HEK293T (cell line): Measurements from ENCODE around the gene MICALL2.

Experiments
- CTCF ChIA-PET: fragments of 350-600 bp; formaldehyde crosslinking; extraction: SDS; loops from one replicate; lab custom pipeline; 2021; ENCODE audit warnings: antibody characterized with exemption, inconsistent platforms; lab: Yijun Ruan, JAX
- POLR2A ChIA-PET: fragments of 350-600 bp; formaldehyde crosslinking; extraction: SDS; loops from one replicate; lab custom pipeline; 2020; ENCODE audit warnings: antibody characterized with exemption, inconsistent platforms; lab: Yijun Ruan, JAX
- DNase-seq: peaks from one replicate; pipeline ENCODE4 v3.0.0; 2012; ENCODE audit warnings: mixed read lengths; ENCODE audit errors: extremely low spot score
- ARNT ChIP-seq: fragments of 450-650 bp; IDR thresholded peaks from 2 replicates; pipeline ENCODE4 v1.6.1; 2017; ENCODE audit warnings: mild to moderate bottlenecking
- BHLHE40 ChIP-seq: fragments of 450-650 bp; IDR thresholded peaks from 2 replicates; pipeline ENCODE4 v1.6.1; 2016; ENCODE audit warnings: mild to moderate bottlenecking, moderate library complexity, borderline replicate concordance
- CTBP1 ChIP-seq: fragments of 450-650 bp; IDR thresholded peaks from 2 replicates; pipeline ENCODE4 v1.6.1; 2016; ENCODE audit warnings: borderline replicate concordance
- ELF4 ChIP-seq: fragments of 450-650 bp; IDR thresholded peaks from 2 replicates; pipeline ENCODE4 v1.6.1; 2017; ENCODE audit warnings: antibody characterized with exemption
- FOXA1 ChIP-seq: fragments of 450-650 bp; IDR thresholded peaks from 2 replicates; pipeline ENCODE4 v1.6.1; 2016; ENCODE audit warnings: mild to moderate bottlenecking
- FOXK2 ChIP-seq: fragments of 450-650 bp; IDR thresholded peaks from 2 replicates; pipeline ENCODE4 v1.6.1; 2016; ENCODE audit warnings: mild to moderate bottlenecking
- FOXM1 ChIP-seq: fragments of 450-650 bp; IDR thresholded peaks from 2 replicates; pipeline ENCODE4 v1.6.1; 2017; ENCODE audit warnings: mild to moderate bottlenecking, borderline replicate concordance
- HDGF ChIP-seq: fragments of 450-650 bp; IDR thresholded peaks from 2 replicates; pipeline ENCODE4 v1.6.1; 2017; ENCODE audit warnings: antibody characterized with exemption, borderline replicate concordance
- L3MBTL2 ChIP-seq: fragments of 450-650 bp; conservative IDR thresholded peaks from 2 replicates; pipeline ENCODE4 v1.6.1; 2016; ENCODE audit warnings: mild to moderate bottlenecking
- LEF1 ChIP-seq: fragments of 450-650 bp; IDR thresholded peaks from 2 replicates; pipeline ENCODE4 v1.6.1; 2017; ENCODE audit warnings: mild to moderate bottlenecking, borderline replicate concordance
- NFRKB ChIP-seq: fragments of 450-650 bp; IDR thresholded peaks from 2 replicates; pipeline ENCODE4 v1.6.1; 2016; ENCODE audit warnings: mild to moderate bottlenecking, moderate library complexity
- SP1 ChIP-seq: fragments of 450-650 bp; IDR thresholded peaks from 2 replicates; pipeline ENCODE4 v1.6.1; 2017
- SUZ12 ChIP-seq: fragments of 450-650 bp; IDR thresholded peaks from 2 replicates; pipeline ENCODE4 v1.6.1; 2016; ENCODE audit warnings: mild to moderate bottlenecking
- TARDBP ChIP-seq: fragments of 450-650 bp; IDR thresholded peaks from 2 replicates; pipeline ENCODE4 v1.6.1; 2016
- ZNF384 ChIP-seq: fragments of 450-650 bp; IDR thresholded peaks from 2 replicates; pipeline ENCODE4 v1.6.1; 2016
- TF ChIP-seq, protein P1 (sequence below): fragments of 450-650 bp; IDR thresholded peaks from 2 replicates; pipeline ENCODE4 v1.6.1; 2016

Gene MICALL2

DNA sequence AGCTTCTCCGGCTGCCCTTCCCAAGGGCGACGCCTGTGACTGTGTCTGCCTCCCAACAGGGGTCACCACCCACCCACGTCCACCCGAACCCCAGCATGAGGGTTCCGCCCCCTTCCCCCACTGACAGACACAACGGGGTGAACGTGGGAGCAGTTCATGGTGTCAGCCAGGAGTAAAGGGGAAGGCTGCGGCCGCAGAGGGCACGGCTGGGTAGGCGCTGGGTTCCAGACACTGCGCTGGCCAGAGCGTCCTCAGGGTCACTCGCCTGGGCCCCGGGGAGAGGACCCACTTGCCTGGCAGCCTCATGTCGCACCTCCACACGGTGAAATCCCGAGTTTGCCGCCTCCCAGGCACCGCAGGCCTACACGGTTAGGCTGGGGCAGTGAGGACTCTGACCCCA is 23.8 kb upstream of the MICALL2 start:
- POLR2A ChIA-PET: no interaction called here
- DNase-seq: no peak
- TF ChIP-seq CTBP1 (no peak), L3MBTL2 (no peak), FOXK2 (no peak), ELF4 (no peak), ZNF384 (no peak), SP1 (no peak), FOXA1 (no peak), TARDBP (no peak), SUZ12 (no peak), HDGF (no peak)
- TF ChIP-seq, protein P1, sequence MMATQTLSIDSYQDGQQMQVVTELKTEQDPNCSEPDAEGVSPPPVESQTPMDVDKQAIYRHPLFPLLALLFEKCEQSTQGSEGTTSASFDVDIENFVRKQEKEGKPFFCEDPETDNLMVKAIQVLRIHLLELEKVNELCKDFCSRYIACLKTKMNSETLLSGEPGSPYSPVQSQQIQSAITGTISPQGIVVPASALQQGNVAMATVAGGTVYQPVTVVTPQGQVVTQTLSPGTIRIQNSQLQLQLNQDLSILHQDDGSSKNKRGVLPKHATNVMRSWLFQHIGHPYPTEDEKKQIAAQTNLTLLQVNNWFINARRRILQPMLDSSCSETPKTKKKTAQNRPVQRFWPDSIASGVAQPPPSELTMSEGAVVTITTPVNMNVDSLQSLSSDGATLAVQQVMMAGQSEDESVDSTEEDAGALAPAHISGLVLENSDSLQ: no peak
- CTCF ChIA-PET: no interaction called here

DNA sequence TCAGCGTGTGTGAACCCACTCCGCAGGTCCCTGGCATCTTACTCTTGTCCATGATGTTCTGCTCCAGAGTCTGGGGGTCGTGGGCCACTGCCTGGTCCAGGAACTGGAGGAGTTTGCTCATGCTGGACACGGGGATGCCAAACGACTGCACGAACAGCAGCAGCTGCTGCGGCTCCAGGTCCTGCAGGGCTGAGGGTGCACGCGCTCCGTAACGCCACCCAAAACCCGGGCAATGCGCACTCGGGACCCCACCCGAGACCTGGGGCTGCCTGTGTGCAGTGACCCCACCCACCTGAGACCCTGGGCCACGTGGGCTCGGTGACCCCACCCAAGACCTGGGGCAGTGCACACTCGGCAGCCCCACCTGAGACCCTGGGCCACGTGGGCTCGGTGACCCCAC is 22.0 kb upstream of the MICALL2 start:
- no peak for TF ChIP-seq FOXK2
- no peak for TF ChIP-seq SUZ12
- no peak for TF ChIP-seq ELF4
- no peak for TF ChIP-seq HDGF
- no peak for TF ChIP-seq BHLHE40
- no peak for TF ChIP-seq FOXM1
- TF ChIP-seq SP1: no peak
- no peak for TF ChIP-seq ZNF384
- no peak for TF ChIP-seq TARDBP
- TF ChIP-seq NFRKB: no peak
- no peak for TF ChIP-seq FOXA1
- no peak for TF ChIP-seq L3MBTL2
- TF ChIP-seq CTBP1: no peak
- TF ChIP-seq, protein P1: no peak
- no peak for TF ChIP-seq ARNT
- no peak for TF ChIP-seq LEF1
- POLR2A ChIA-PET: no interaction called here
- no peak for DNase-seq
- CTCF ChIA-PET: no interaction called here

DNA sequence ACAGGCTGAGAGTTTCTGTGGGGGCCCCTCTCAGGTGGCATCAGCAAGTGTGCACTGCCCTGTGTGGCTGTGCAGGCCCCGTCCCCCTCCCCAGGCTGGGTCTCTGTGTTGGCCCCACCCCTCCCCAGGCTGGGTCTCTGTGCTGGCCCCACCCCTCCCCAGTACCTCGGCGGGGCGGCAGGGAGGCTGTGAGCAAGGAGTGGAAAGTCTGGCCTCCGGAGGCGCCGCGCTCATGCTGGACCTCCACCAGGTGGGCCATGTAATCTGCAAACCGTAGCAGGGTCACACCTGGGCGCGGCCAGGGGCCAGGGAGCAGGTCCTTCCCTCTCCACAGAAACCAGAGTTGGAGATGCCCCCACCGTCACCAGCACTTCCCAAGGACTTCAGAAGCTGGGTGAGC is 21.4 kb upstream of the MICALL2 start:
- DNase-seq: no peak
- TF ChIP-seq NFRKB: no peak
- no peak for TF ChIP-seq ELF4
- no peak for TF ChIP-seq CTBP1
- TF ChIP-seq ARNT: no peak
- no peak for TF ChIP-seq LEF1
- TF ChIP-seq SP1: no peak
- TF ChIP-seq TARDBP: no peak
- TF ChIP-seq FOXK2: no peak
- no peak for TF ChIP-seq SUZ12
- no peak for TF ChIP-seq BHLHE40
- TF ChIP-seq ZNF384: no peak
- no peak for TF ChIP-seq FOXA1
- POLR2A ChIA-PET: no interaction called here
- CTCF ChIA-PET: no interaction called here

DNA sequence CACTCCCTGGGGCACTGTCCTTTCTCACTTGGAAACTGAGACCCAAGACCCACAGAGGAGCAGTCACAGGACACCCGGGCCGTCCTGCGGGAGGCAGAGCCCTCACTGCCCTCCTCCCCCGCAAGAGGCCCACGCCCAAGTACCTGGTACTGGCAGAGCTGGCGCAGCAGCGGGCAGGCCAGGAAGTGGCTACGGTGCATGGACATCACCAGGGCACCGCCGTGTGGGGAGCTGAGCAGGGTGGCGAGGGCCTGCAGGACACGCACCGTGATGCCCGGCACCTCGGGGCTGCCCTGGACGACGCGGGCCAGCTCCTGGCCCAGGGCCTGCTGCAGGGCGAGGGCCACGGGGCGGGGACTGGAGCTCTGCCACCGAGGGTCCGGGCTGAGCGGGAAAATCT is 20.0 kb upstream of the MICALL2 start:
- POLR2A ChIA-PET: no interaction called here
- DNase-seq: no peak
- TF ChIP-seq NFRKB: no peak
- CTCF ChIA-PET: no interaction called here

DNA sequence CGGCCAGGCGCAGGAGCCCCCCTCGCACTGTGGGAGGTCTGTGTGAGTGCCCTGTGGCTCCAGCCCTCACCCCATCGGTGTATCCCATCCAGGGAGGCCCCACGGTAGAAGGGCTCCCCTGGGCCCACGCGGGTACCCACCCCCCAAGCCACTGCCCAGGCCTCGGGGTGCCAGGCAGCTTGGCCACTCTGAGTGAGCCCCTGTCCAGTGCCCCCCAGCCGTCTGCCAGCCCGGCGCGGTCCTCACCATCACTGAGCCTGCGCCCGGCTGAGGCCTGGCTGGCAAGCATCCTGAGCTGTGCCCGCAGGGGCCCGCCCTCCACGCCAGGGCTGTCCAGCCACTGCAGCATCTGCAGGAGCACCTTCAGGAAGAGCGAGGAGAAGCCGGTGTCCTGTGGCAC is 19.2 kb upstream of the MICALL2 start:
- POLR2A ChIA-PET: no interaction called here
- CTCF ChIA-PET: no interaction called here
- TF ChIP-seq SP1 (no peak), NFRKB (no peak), L3MBTL2 (no peak), ELF4 (no peak), FOXK2 (no peak), BHLHE40 (no peak), CTBP1 (no peak), ARNT (no peak)
- TF ChIP-seq, protein P1: no peak
- no peak for DNase-seq

DNA sequence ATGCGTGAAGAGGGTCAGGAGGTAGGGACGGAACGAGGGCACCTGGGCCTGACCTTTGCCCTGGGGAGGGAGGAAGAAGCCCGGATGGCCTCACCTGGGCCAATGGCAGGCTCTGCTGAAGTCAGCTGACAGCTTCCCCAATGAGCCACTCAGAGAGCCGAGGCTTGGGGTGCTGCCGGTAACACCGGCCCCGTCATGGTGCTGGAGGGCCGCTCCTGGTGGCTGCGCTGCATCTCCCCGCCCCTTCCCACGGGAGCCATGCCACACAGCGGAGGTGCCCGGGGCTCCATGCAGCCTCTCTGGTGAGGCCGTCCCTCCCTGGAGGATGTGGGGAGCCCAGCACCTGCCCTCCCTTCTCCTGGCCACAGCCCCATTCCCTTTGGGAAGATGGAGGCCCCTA is 17.6 kb upstream of the MICALL2 start:
- no peak for TF ChIP-seq ARNT
- no peak for TF ChIP-seq NFRKB
- TF ChIP-seq, protein P1: no peak
- TF ChIP-seq ELF4: no peak
- no peak for TF ChIP-seq FOXK2
- no peak for TF ChIP-seq CTBP1
- TF ChIP-seq HDGF: no peak
- TF ChIP-seq SUZ12: no peak
- TF ChIP-seq ZNF384: no peak
- no peak for TF ChIP-seq FOXM1
- no peak for TF ChIP-seq SP1
- no peak for TF ChIP-seq TARDBP
- no peak for TF ChIP-seq FOXA1
- ChIA-PET CTCF (no interaction called here), POLR2A (no interaction called here)
- no peak for DNase-seq
